Skeletal muscle cell (primary cell): ENCODE measurements around the gene KCNMA1.

Experiments
- DNase-seq: peaks from one replicate; pipeline ENCODE4 v3.0.0-alpha.2; 2010; ENCODE audit warnings: low read depth
- H3K4me3 ChIP-seq: 2 replicates; pipeline ENCODE4 v1.5.1; 2011; ENCODE audit warnings: low read depth, mild to moderate bottlenecking, control low read depth, low read length, moderate library complexity

KCNMA1 gene

DNA sequence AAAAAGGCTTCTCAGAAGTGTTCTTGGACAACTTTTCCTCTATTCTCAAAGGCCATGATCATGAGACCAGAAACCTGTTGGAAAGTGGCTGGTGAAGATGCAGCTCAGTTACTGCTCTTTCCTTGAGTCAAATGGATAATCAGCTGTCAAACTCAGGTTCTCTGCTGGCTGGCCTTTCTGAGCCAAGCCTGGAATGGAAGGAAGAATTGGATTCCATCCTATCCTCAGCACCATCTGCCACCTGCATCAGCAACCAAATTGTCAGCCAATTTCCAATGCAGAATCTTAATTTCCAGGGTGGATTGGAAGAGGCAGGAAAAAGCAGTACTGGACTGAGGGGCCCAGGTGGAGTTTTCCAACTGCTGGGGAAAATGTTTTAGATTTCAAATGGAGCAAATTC, 631.7 kb downstream of the KCNMA1 start:
- no peak overlapping the region for H3K4me3 ChIP-seq
- DNase-seq, result no peak

DNA sequence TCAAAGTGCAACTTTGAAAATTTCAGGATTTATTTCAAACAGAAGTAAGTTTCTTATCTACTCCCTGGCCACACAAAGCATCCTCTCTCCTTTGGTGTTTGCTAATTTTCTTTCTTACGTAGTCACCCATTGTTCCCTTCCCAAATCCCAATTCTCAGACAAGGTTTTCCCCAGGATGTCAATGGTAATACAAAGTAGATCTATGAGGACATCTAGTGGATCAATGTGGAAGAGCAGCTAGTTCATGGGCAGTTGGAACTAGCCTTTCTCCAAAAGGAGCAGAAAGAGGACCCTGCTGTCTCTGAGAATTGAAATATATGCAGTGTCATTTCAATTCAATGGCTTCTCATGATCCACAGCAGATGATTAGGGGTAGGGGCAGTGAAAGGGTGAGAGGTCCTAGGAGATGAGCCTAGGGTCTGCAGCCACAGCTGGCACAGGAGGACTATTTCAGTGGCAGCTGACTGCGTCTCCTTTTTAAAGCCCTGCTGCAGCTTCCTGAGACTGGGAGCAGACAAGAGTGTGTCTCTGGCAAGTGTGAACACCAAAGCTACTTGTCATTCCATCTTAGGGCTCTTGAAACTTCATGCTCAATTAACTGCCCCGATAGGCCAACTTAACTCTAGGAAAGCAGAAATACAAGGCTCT, 632.6 kb downstream of the KCNMA1 start:
- no peak overlapping the region for H3K4me3 ChIP-seq
- DNase-seq, result peak; percentile 14

DNA sequence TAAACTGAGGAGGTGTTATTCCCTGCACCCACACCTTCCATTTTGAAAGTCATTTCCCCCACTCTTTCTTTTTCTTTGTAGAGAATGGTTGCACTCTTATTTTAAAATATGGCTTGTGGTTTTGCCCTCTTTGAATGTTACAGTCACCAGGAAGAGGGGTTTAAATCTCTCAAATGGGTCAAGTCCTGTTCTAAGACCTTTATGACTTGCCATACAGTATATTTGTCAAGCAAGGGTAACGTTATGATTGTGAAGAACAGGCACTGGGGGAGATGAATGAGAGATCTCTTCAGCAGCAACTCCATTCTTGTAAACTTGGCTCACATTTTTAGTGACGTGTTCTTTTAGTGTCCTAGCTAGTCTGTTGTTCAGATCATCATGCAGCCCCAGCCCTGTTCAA, 634.7 kb downstream of the KCNMA1 start:
- DNase-seq, result no peak
- H3K4me3 ChIP-seq, result no peak overlapping the region

DNA sequence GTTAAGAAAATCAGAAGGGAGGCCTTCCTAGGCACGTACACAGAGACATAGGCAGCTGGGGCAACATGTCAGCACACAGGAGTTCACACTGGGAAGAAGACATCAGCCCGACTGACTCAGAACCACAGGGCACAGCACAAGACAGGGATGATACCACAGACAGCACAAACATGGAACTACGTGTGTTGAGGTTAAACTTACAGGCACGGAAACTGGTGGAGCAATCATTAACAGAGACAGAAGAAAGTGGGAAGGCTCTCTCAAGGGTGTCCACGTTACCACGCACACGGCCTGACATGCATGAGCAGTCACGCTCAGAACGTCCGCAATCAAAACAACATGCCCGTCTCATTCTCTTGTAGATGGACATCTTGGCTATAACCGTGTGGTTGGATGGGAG, 636.4 kb downstream of the KCNMA1 start:
- no peak overlapping the region for H3K4me3 ChIP-seq
- DNase-seq, result no peak

DNA sequence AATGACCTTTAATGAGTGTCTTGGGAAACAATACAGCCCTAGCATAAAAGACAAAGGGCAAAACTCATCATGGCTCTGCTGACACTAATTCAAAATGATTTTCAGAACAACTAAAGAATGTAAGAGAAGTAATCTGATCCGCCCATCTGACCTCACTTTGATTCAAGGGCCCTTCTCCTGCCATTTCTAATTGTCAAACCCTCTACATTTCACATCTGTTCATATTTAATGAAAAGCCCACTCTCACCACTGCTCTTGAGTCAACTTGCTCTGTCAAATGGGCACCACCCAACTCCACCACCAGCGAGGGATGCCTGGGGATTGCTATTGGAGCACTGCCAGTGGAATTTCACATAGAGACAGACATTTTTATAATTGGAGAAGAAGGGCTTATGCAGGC, 639.2 kb downstream of the KCNMA1 start:
- no peak overlapping the region for H3K4me3 ChIP-seq
- no peak for DNase-seq

DNA sequence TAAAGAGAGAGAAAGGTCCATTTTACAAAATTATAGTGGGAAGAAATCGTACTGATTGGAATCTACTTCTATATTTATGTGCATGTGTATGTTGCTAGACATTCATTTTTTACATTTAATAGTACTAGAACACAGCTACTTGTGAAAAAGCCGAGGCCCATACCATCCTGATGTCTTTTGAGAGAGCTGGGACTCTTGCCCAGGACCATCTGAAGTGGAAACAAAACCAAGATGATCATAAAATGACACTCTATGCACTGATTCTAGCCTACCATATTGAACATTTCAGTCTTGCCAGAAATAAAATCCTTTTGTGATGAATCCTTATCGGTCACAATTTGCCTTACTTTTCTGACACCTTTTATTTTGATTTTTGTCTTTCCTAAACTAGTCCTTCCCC, 640.0 kb downstream of the KCNMA1 start:
- H3K4me3 ChIP-seq, result no peak overlapping the region
- DNase-seq, result no peak

DNA sequence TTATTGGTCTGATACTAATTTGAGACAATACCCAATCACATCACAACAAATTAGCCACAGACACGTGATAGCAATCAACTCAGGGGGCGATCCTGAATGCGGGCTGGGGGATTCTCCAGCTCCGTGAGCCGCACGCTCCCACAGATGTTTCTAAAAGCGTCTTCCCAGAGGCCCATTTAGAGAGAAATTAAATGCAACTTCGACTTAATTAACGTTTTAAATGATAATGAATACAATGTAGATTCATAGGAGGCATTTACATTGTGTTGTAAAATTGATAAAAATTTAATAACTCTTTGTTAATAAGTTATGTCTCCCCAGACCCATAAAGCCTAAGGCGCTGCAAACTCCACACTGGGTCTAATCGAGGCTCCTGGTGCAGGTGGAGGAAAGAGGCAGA, 642.6 kb downstream of the KCNMA1 start:
- H3K4me3 ChIP-seq, result no peak overlapping the region
- DNase-seq, result no peak

DNA sequence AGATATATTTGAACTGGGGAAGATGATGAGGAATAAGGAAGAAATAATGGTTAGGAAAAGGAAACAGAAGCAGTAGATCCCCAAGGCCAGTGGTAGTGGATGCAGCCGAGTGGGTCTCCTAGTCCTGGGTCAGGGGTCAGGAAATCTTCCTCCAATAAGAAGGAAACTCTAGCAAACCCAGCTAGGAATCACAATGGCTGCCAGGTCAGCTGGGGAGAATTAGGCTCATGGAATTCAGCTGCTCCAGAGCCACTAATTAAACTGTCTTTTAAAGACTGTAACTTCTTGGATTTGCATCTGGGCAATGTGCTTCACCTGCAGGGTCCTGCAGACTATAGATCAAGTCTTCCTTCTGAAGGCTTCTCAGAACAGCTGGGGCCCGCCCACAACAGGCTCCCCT, 644.4 kb downstream of the KCNMA1 start:
- H3K4me3 ChIP-seq, result no peak overlapping the region
- DNase-seq, result no peak

DNA sequence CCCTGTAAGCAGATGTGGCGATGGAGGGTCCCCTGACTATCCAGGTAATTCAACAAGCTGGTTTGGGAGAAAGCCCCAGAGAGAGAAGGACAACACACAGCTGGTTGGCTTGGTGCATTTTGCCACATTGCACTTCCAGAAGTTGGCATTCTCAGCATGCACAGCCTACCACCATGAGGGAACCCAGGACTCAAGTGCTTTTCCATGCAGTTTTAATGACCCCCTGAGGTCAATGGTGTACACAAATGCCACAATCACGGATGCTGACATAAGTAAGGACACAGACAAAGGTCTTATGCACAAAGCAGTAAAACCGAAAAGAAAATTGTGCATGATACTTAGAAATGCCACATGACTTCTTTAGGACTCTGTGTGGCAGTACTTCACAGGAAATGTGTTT, 645.1 kb downstream of the KCNMA1 start:
- no peak for DNase-seq
- H3K4me3 ChIP-seq, result no peak overlapping the region

DNA sequence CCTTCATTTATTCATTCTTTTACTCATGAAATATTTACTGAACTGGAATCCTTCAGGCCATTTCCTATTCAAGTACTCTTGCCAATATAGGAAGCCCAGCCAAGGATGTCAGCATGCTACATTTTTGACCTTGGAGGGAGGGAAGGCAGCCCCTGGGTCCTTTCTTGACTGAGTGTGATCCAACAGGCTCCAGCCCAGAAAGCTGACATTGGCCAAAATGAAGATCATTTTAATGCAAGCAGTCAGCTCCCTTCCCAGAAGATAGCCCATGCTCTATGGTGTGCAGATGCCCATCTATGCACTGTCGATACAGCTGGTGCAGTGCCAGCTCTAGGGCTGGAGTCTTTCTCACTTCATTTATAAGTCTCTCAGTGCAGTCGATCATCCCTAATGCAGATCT, 646.0 kb downstream of the KCNMA1 start:
- DNase-seq, result no peak
- no peak overlapping the region for H3K4me3 ChIP-seq

DNA sequence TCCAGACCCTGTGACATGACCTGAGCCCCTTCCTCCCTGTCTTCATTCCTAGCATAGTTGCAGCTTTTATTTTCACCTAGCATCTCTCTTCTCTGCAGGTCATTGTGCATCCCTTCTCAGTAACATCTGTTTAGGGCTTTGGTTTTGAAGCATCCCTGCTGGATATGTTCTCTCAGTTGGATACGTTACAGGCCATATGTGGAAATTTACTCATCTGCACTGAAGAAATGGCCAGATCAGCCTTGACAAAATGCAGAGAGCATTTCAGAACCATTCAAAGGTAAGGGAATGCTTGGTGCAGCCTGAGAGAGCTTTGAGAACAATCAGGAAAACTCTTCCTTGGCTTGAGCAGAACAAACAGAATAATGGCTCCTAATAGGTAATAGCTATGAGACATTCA, 647.0 kb downstream of the KCNMA1 start:
- DNase-seq, result no peak
- H3K4me3 ChIP-seq, result no peak overlapping the region

DNA sequence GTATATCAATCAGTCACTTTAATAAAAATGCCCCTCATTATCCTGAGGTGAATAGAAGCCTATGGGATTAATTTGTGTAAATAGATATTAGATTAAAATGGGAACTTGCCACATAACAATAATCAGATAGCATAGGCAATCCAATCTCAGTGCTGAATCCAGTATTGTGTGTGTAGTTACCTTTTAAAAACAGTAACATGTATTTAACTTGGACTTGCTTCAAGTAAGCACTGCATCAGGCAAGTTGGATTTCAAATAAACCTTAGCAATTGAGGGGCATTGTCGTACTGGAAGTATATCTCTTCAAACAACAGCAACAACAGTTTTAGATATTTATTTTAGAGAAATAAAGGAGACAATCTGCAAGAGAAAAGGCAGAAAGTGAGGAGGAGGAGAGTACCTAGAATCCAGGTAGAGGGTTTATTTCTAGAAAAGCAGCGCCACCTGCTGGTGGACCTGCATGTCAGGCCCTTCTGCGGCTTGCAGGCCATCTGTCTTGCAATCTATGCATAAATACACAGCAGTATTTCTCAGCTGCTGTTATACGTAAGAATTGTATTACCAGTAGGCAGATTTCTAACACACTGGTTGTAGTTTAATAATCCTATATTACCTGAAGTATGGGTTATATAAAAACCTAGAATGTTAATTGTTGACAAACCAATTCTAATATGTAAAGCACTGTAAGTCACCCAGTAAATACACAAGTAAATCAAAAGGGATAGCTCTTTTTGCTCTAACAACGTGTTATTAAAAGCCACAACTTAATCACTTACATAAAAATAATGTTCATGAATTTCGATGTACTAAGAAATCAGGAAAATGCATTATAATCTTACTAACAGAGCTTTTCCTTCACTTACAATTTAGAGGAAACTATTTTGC, 652.8 kb downstream of the KCNMA1 start:
- no peak overlapping the region for H3K4me3 ChIP-seq
- DNase-seq, result peak; percentile 39

DNA sequence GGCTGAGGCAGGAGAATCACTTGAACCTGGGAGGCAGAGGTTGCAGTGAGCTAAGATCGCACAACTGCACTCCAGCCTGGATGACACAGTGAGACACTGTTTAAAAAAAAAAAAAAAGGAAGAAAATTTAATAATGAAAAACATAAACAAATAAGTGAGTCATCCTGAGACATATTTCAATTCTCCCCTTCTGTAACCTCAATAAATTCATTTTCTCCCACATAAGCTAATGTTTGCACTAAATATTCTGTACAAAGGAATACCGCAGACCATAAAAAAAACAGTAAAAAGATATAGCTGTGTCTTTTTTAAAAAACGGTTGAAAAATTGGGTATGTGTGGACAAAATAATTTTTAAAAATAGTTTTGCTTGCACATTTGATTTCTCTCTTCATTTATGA, 654.0 kb downstream of the KCNMA1 start:
- no peak for DNase-seq
- no peak overlapping the region for H3K4me3 ChIP-seq

DNA sequence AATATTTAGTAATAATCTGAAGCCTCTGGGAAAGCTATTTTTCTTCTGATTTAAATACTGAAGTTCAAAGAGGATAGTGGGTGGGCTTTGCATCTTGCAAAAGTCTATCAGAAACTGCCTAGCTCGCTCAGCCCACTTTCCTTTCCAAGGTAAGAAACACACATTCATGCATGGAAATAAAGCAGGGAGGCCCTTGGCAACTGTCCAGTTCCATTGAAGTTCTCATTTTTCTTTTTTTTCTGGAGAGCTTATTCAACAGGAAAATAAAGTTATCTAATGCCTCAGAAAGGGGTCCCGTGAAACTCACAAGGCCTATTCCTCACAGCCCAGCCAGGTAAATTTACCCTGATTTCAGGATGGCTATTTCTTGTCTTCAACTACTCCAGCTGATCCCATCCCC, 654.9 kb downstream of the KCNMA1 start:
- H3K4me3 ChIP-seq, result no peak overlapping the region
- DNase-seq, result no peak

DNA sequence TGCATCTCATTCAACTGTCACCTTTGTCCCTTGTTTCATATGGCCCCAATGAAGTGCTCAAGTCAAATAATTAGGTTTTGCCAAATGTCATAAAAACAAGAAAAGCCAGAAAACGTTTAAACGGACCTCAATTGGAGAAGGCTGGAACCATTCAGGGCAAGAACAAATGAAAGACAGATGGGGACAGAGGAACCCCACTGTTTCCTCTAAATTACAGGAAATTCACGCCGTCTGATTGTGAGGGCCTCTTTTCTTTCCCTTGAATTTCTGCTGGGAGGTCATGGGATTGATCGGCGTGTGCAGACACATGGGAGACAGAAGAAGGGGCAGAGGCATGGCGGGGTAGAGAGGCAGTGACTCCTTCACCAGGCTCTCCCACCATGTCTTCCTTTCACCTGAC, 656.4 kb downstream of the KCNMA1 start:
- H3K4me3 ChIP-seq, result no peak overlapping the region
- DNase-seq, result no peak

DNA sequence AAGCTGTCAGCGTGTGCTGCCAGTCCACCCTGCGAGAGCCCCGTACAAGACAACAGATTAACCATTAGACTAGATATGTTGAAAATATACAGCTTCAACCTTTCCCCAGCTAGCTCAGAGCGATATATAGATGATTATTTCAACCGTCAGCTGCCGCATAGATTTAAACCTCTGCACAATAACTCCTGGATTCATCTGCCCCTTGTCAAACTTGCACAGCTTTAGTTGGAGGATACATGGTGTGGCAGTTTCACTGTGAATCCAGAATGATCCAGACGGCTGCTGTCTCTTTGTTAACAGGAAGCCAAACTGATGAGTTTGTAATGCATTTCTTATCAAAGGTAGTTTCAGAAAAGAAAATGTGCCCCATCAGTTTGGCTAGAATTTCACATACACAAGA, 659.7 kb downstream of the KCNMA1 start:
- no peak overlapping the region for H3K4me3 ChIP-seq
- DNase-seq, result no peak

DNA sequence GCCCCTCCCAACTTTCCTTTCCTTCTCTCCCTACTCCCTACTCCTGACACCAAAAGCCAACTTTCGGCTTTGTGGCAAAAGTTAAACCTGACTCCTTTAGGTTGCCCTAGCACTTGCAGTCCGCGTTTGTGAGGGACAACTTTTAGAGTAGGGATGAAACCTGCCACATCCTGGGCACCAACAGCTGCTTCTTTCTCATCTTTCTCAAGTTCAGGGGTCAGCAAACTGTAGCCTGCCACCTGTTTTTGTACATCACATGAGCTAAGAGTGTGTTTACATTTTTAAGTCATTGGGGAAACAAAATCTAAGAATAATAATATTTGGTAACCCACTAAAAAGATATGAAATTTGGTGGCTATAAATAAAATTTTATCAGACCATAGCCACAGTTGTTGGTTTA, 660.6 kb downstream of the KCNMA1 start:
- no peak for DNase-seq
- H3K4me3 ChIP-seq, result no peak overlapping the region

DNA sequence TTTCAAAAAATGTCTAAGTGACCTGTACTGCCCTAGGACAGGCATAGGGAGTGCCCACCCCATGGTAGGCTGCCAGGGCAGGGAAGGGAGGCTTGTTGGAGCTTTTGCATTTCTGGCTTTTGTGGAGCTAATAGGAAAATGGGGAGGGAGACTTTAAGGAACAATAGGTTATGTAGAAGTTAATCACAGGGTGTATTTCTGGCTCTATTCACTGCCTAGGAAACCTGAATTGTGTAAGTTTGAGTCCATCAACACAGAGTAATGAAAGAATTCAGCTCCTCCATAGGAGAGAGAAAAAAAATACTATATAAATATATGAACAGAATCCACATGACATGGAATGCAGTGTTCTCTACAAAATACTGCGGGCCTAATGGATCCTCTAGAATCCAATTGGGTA, 661.5 kb downstream of the KCNMA1 start:
- no peak overlapping the region for H3K4me3 ChIP-seq
- no peak for DNase-seq

DNA sequence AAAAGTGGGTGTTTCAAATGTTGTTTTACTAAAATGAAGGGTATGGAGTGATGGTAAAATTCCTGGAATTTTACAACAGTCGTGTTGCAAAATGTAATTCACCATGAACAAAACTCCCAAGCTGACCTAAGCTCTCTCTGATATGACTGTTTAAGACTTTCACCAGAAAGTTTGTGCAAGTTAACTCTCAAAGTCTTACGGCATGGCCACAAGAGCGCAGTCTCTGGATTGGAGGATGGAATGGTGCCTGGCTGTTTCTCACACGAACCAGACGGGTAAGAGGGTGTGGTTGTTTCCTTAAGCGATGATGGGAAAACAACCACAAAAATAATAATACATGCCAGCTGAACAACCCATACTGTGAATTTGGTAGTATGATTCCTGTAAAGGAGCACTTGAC, 662.5 kb downstream of the KCNMA1 start:
- DNase-seq, result no peak
- no peak overlapping the region for H3K4me3 ChIP-seq

DNA sequence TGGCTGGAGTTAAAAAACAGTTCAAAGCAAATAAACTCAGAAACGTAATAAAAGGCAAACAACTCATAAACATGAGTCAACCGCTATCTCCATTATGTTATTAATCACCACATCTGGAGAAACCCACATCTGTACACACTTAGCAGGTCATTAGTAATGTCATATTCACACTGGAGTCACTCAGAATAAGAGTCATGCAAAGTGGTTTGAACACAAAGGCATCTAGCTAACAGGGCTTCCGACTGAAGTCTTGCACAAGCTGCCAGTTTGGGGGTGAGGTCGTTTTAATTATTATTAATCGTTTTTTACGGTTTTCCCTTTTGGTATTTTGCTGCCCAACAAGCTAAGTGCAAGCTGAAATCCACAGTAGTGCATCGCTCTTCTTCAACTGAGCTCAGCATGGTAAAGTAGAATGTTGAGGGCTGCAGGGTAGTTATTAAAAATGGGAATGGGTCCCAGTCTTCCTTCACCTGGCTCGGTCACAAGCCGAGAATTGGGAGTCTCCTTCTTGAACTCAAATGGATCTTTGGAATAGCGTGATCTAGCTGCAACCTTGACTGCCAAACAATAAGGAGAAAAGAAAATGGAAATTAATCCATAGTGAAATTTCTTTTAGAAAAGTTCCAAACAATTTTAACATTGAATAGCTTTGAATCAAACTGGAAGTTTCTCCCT, 663.5 kb downstream of the KCNMA1 start:
- DNase-seq, result peak; percentile 32
- H3K4me3 ChIP-seq, result no peak overlapping the region
